CD4-positive, alpha-beta T cell treated with Interleukin-6 at 100 ng/mL for 8 hours (primary cell): ENCODE measurements around the gene ARHGDIB.

Experiments
- DNase-seq: peaks from one replicate; pipeline ENCODE4 v3.0.0-alpha.2; 2020; ENCODE audit warnings: mixed read lengths, low spot score

ARHGDIB gene

GRCh38 chr12:14930299-14930698, 31.1 kb downstream of the ARHGDIB start:
- no peak for DNase-seq

- DNase-seq: no peak
Measured at GRCh38 chr12:14928931-14929330, 32.5 kb downstream of the ARHGDIB start.

GRCh38 chr12:14927267-14927666, 34.1 kb downstream of the ARHGDIB start:
- DNase-seq: no peak

GRCh38 chr12:14924541-14924940, 36.9 kb downstream of the ARHGDIB start:
- no peak for DNase-seq

- no peak for DNase-seq
Measured at GRCh38 chr12:14923944-14924343, 37.5 kb downstream of the ARHGDIB start.

GRCh38 chr12:14921218-14921617, 40.2 kb downstream of the ARHGDIB start:
- DNase-seq: no peak

GRCh38 chr12:14920475-14921126, 40.8 kb downstream of the ARHGDIB start:
- DNase-seq: peak; percentile 34

GRCh38 chr12:14919455-14919854, 41.9 kb downstream of the ARHGDIB start:
- no peak for DNase-seq

- DNase-seq: no peak
Measured at GRCh38 chr12:14915736-14916135, 45.7 kb downstream of the ARHGDIB start.

- DNase-seq: no peak
Measured at GRCh38 chr12:14913381-14913781, 48.0 kb downstream of the ARHGDIB start.

GRCh38 chr12:14911131-14911530, 50.3 kb downstream of the ARHGDIB start:
- DNase-seq: no peak

- DNase-seq: no peak
Measured at GRCh38 chr12:14910090-14910915, 51.1 kb downstream of the ARHGDIB start.

- no peak for DNase-seq
Measured at GRCh38 chr12:14907953-14908352, 53.4 kb downstream of the ARHGDIB start.

GRCh38 chr12:14906114-14906513, 55.3 kb downstream of the ARHGDIB start:
- no peak for DNase-seq

GRCh38 chr12:14905269-14906004, 56.0 kb downstream of the ARHGDIB start:
- DNase-seq: no peak

GRCh38 chr12:14904854-14905253, 56.5 kb downstream of the ARHGDIB start:
- DNase-seq: no peak

- no peak for DNase-seq
Measured at GRCh38 chr12:14903386-14904098, 57.9 kb downstream of the ARHGDIB start.

GRCh38 chr12:14902465-14902864, 58.9 kb downstream of the ARHGDIB start:
- DNase-seq: no peak

GRCh38 chr12:14901228-14901562, 60.2 kb downstream of the ARHGDIB start:
- no peak for DNase-seq

- DNase-seq: no peak
Measured at GRCh38 chr12:14900521-14901227, 60.7 kb downstream of the ARHGDIB start.

GRCh38 chr12:14896521-14897169, 64.8 kb downstream of the ARHGDIB start:
- DNase-seq: no peak
